HEK293 (cell line): ENCODE results near the gene SH3GL1.

Experiments
- CTCF ChIA-PET: fragments of 350-600 bp; formaldehyde crosslinking; extraction: SDS; loops from one replicate; lab custom pipeline; 2021; ENCODE audit warnings: antibody characterized with exemption; lab: Yijun Ruan, JAX
- POLR2A ChIA-PET: fragments of 300-600 bp; formaldehyde crosslinking; extraction: SDS; loops from one replicate; lab custom pipeline; 2020; ENCODE audit warnings: antibody characterized with exemption, inconsistent platforms; lab: Yijun Ruan, JAX
- H3K27ac ChIP-seq: fragments of 200-500 bp; sonication (Bioruptor generic); 2 replicates; pipeline ENCODE4 v1.5.1; 2014; ENCODE audit warnings: low read depth, low read length, control low read depth, inconsistent platforms; ENCODE audit errors: extremely low read depth
- H3K36me3 ChIP-seq, 2 experiments: fragments of 200-500 bp in 1 of 2; sonication (Bioruptor generic) in 1 of 2; 1 replicate in 1 of 2; 2 replicates in 1 of 2; pipeline ENCODE4 v1.5.1; 2014 to 2017; ENCODE audit warnings: inconsistent platforms in 2 of 2, low read length in 2 of 2; ENCODE audit not compliant: control insufficient read depth in 2 of 2, insufficient read depth in 1 of 2
- H3K4me1 ChIP-seq: fragments of 200-500 bp; sonication (Bioruptor generic); 2 replicates; pipeline ENCODE4 v1.5.1; 2014; ENCODE audit warnings: mild to moderate bottlenecking, low read length, inconsistent platforms; ENCODE audit not compliant: control insufficient read depth, insufficient read depth
- H3K4me3 ChIP-seq: 2 replicates; pipeline ENCODE4 v1.5.1; 2011; ENCODE audit warnings: low read depth, mild to moderate bottlenecking, control low read depth, low read length, moderate library complexity
- H3K9me3 ChIP-seq: fragments of 200-500 bp; sonication (Bioruptor generic); 2 replicates; pipeline ENCODE4 v1.5.1; 2014; ENCODE audit warnings: low read depth, low read length, inconsistent platforms; ENCODE audit not compliant: control insufficient read depth, insufficient read depth
- EGR2 ChIP-seq: fragments of 450-650 bp; formaldehyde crosslinking; IDR thresholded peaks from 2 replicates; pipeline ENCODE4 v1.5.1; 2016; ENCODE audit warnings: low read depth, missing biosample characterization, missing genetic modification characterization
- GLI2 ChIP-seq: fragments of 450-650 bp; formaldehyde crosslinking; IDR thresholded peaks from 2 replicates; pipeline ENCODE4; 2017; ENCODE audit warnings: missing biosample characterization, missing genetic modification characterization, low read depth, borderline replicate concordance
- GLIS2 ChIP-seq: fragments of 450-650 bp; formaldehyde crosslinking; IDR thresholded peaks from 2 replicates; pipeline ENCODE4 v1.5.1; 2016; ENCODE audit warnings: missing biosample characterization, missing genetic modification characterization
- HOXC10 ChIP-seq: sonication (generic); formaldehyde crosslinking; IDR thresholded peaks from 2 replicates; pipeline ENCODE4 v1.8.1; 2023; ENCODE audit warnings: mild to moderate bottlenecking, missing genetic modification reagents
- HOXD13 ChIP-seq: sonication (generic); formaldehyde crosslinking; IDR thresholded peaks from 2 replicates; pipeline ENCODE4 v1.8.0; 2022; ENCODE audit warnings: missing genetic modification reagents, borderline replicate concordance
- MZF1 ChIP-seq: fragments of 450-650 bp; formaldehyde crosslinking; IDR thresholded peaks from 2 replicates; pipeline ENCODE4 v1.5.1; 2017; ENCODE audit warnings: missing biosample characterization, missing genetic modification characterization, borderline replicate concordance
- OSR2 ChIP-seq: fragments of 450-650 bp; formaldehyde crosslinking; IDR thresholded peaks from 2 replicates; pipeline ENCODE4 v1.5.1; 2016; ENCODE audit warnings: missing biosample characterization, missing genetic modification characterization
- SCRT2 ChIP-seq: fragments of 450-650 bp; formaldehyde crosslinking; IDR thresholded peaks from 2 replicates; pipeline ENCODE4 v1.5.1; 2016; ENCODE audit warnings: missing biosample characterization, missing genetic modification characterization
- ZBTB48 ChIP-seq: fragments of 450-650 bp; formaldehyde crosslinking; IDR thresholded peaks from 2 replicates; pipeline ENCODE4 v1.5.1; 2016; ENCODE audit warnings: missing biosample characterization, missing genetic modification characterization
- ZFHX2 ChIP-seq: fragments of 450-650 bp; formaldehyde crosslinking; conservative IDR thresholded peaks from 2 replicates; pipeline ENCODE4 v1.5.1; 2016; ENCODE audit warnings: missing biosample characterization, missing genetic modification characterization
- ZFP41 ChIP-seq: fragments of 450-650 bp; formaldehyde crosslinking; IDR thresholded peaks from 2 replicates; pipeline ENCODE4 v1.5.1; 2016; ENCODE audit warnings: missing biosample characterization, missing genetic modification characterization, borderline replicate concordance
- ZIC2 ChIP-seq: fragments of 450-650 bp; formaldehyde crosslinking; IDR thresholded peaks from 2 replicates; pipeline ENCODE4 v1.5.1; 2016; ENCODE audit warnings: missing biosample characterization, missing genetic modification characterization
- ZNF10 ChIP-seq: fragments of 450-650 bp; formaldehyde crosslinking; IDR thresholded peaks from 2 replicates; pipeline ENCODE4 v1.5.1; 2017; ENCODE audit warnings: missing biosample characterization, missing genetic modification characterization
- ZNF132 ChIP-seq: fragments of 450-650 bp; formaldehyde crosslinking; IDR thresholded peaks from 2 replicates; pipeline ENCODE4 v1.5.1; 2017; ENCODE audit warnings: missing biosample characterization, missing genetic modification characterization, borderline replicate concordance
- ZNF157 ChIP-seq: fragments of 450-650 bp; formaldehyde crosslinking; IDR thresholded peaks from 2 replicates; pipeline ENCODE4 v1.5.1; 2016; ENCODE audit warnings: missing biosample characterization, missing genetic modification characterization
- ZNF16 ChIP-seq: fragments of 450-650 bp; formaldehyde crosslinking; IDR thresholded peaks from 2 replicates; pipeline ENCODE4 v1.5.1; 2016; ENCODE audit warnings: low read depth, missing biosample characterization, missing genetic modification characterization
- ZNF248 ChIP-seq: fragments of 450-650 bp; formaldehyde crosslinking; IDR thresholded peaks from 2 replicates; pipeline ENCODE4 v1.5.1; 2017; ENCODE audit warnings: missing biosample characterization, missing genetic modification characterization
- ZNF354C ChIP-seq: fragments of 450-650 bp; formaldehyde crosslinking; IDR thresholded peaks from 2 replicates; pipeline ENCODE4 v1.5.1; 2016; ENCODE audit warnings: missing biosample characterization, missing genetic modification characterization, low read depth, borderline replicate concordance
- ZNF366 ChIP-seq: fragments of 450-650 bp; formaldehyde crosslinking; conservative IDR thresholded peaks from 2 replicates; pipeline ENCODE4 v1.5.1; 2016; ENCODE audit warnings: missing biosample characterization, missing genetic modification characterization
- ZNF37A ChIP-seq: fragments of 450-650 bp; IDR thresholded peaks from 2 replicates; pipeline ENCODE4 v1.5.1; 2018; ENCODE audit warnings: missing biosample characterization, missing genetic modification characterization
- ZNF48 ChIP-seq: fragments of 450-650 bp; formaldehyde crosslinking; IDR thresholded peaks from 2 replicates; pipeline ENCODE4 v1.5.1; 2016; ENCODE audit warnings: missing biosample characterization, missing genetic modification characterization
- ZNF555 ChIP-seq: fragments of 450-650 bp; formaldehyde crosslinking; conservative IDR thresholded peaks from 2 replicates; pipeline ENCODE4 v1.5.1; 2017; ENCODE audit warnings: missing biosample characterization, mild to moderate bottlenecking, missing genetic modification characterization, inconsistent platforms
- ZNF558 ChIP-seq: fragments of 450-650 bp; formaldehyde crosslinking; IDR thresholded peaks from 2 replicates; pipeline ENCODE4 v1.5.1; 2016; ENCODE audit warnings: missing biosample characterization, missing genetic modification characterization
- ZNF629 ChIP-seq: fragments of 450-650 bp; formaldehyde crosslinking; IDR thresholded peaks from 2 replicates; pipeline ENCODE4 v1.5.1; 2017; ENCODE audit warnings: missing biosample characterization, missing genetic modification characterization
- ZNF654 ChIP-seq: fragments of 450-650 bp; formaldehyde crosslinking; IDR thresholded peaks from 2 replicates; pipeline ENCODE4 v1.5.1; 2016; ENCODE audit warnings: low read depth, missing biosample characterization, missing genetic modification characterization
- ZNF76 ChIP-seq: fragments of 450-650 bp; formaldehyde crosslinking; IDR thresholded peaks from 2 replicates; pipeline ENCODE4; 2016; ENCODE audit warnings: low read depth, missing biosample characterization, missing genetic modification characterization, borderline replicate concordance
- ZNF776 ChIP-seq: fragments of 450-650 bp; formaldehyde crosslinking; IDR thresholded peaks from 2 replicates; pipeline ENCODE4 v1.5.0; 2017; ENCODE audit warnings: missing biosample characterization, missing genetic modification characterization, borderline replicate concordance
- ZSCAN30 ChIP-seq: fragments of 450-650 bp; IDR thresholded peaks from 2 replicates; pipeline ENCODE4 v1.5.1; 2018; ENCODE audit warnings: missing biosample characterization, mild to moderate bottlenecking, missing genetic modification characterization, moderate library complexity
- TF ChIP-seq, protein P1 (sequence below): fragments of 450-650 bp; formaldehyde crosslinking; IDR thresholded peaks from 2 replicates; pipeline ENCODE4 v1.5.1; 2016; ENCODE audit warnings: missing biosample characterization, missing genetic modification characterization, borderline replicate concordance
- TF ChIP-seq, protein P2 (sequence below): fragments of 450-650 bp; formaldehyde crosslinking; IDR thresholded peaks from 2 replicates; pipeline ENCODE4 v1.5.1; 2016; ENCODE audit warnings: missing biosample characterization, missing genetic modification characterization
- TF ChIP-seq, protein P3 (sequence below): fragments of 450-650 bp; formaldehyde crosslinking; IDR thresholded peaks from 2 replicates; pipeline ENCODE4 v1.5.1; 2016; ENCODE audit warnings: missing biosample characterization, missing genetic modification characterization

The SH3GL1 gene

DNA sequence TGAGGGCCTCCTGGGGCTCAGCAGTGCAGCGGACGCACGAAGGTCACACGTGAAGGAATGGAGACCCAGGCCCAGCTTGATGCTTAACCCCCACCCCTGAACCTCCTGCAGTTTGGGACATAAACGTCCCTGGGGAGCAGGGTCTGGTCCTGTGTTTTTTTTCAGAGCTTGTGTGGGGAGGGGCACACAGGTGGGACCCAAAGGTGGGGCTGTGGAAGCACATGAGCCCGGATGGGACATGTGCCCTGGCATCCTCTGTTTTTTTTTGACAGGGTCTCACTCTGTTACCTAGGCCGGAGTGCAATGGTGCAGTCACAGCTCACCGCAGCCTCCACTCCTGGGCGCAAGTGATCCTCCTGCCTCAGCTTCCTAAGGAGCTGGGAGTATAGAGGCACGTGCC is 36.8 kb upstream of the SH3GL1 start (continued):
- no peak for TF ChIP-seq ZNF48 (tag by site-specific recombination)

DNA sequence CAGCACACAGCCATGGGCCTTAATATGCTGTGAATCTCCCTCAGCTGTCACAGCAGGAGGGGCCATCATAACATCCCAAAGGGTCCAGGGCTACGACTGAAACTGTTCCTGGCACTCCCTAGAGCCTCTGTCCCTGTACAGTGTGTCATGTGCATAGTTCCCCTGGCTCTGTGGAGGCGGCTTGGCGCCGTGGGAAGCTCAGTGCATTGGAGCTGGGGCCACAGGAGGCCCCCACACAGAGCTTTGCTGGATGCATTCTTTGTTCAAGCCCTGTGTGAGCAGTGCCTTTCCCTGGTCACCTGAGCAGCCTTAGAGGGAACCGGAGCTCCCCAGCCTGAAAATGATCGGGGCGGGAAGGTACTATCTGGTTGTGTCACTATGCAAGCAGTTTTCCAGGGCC is 35.9 kb upstream of the SH3GL1 start:
- Histone ChIP-seq H3K27ac (no peak overlapping the region), H3K9me3 (no peaks in the 10 kb centered on the region), H3K4me3 (no peak overlapping the region), H3K36me3 (peaks cover 66 to 91% of the 10 kb centered on the region in 2 experiments; a peak in 2 of 3 replicates), H3K4me1 (no peaks in the 10 kb centered on the region)
- POLR2A ChIA-PET, result no interaction called here
- CTCF ChIA-PET, result interaction anchor here (0.6 kb wide), 1 partner anchor 170 kb away, joined by 4 read pairs; no protein-coding TSS in a partner anchor
- TF ChIP-seq ZFHX2 (tag by site-specific recombination), result peak; percentile 23; the same call in 1 of the 2 replicates
- TF ChIP-seq ZNF776 (tag by site-specific recombination), result no peak
- TF ChIP-seq, protein P1, sequence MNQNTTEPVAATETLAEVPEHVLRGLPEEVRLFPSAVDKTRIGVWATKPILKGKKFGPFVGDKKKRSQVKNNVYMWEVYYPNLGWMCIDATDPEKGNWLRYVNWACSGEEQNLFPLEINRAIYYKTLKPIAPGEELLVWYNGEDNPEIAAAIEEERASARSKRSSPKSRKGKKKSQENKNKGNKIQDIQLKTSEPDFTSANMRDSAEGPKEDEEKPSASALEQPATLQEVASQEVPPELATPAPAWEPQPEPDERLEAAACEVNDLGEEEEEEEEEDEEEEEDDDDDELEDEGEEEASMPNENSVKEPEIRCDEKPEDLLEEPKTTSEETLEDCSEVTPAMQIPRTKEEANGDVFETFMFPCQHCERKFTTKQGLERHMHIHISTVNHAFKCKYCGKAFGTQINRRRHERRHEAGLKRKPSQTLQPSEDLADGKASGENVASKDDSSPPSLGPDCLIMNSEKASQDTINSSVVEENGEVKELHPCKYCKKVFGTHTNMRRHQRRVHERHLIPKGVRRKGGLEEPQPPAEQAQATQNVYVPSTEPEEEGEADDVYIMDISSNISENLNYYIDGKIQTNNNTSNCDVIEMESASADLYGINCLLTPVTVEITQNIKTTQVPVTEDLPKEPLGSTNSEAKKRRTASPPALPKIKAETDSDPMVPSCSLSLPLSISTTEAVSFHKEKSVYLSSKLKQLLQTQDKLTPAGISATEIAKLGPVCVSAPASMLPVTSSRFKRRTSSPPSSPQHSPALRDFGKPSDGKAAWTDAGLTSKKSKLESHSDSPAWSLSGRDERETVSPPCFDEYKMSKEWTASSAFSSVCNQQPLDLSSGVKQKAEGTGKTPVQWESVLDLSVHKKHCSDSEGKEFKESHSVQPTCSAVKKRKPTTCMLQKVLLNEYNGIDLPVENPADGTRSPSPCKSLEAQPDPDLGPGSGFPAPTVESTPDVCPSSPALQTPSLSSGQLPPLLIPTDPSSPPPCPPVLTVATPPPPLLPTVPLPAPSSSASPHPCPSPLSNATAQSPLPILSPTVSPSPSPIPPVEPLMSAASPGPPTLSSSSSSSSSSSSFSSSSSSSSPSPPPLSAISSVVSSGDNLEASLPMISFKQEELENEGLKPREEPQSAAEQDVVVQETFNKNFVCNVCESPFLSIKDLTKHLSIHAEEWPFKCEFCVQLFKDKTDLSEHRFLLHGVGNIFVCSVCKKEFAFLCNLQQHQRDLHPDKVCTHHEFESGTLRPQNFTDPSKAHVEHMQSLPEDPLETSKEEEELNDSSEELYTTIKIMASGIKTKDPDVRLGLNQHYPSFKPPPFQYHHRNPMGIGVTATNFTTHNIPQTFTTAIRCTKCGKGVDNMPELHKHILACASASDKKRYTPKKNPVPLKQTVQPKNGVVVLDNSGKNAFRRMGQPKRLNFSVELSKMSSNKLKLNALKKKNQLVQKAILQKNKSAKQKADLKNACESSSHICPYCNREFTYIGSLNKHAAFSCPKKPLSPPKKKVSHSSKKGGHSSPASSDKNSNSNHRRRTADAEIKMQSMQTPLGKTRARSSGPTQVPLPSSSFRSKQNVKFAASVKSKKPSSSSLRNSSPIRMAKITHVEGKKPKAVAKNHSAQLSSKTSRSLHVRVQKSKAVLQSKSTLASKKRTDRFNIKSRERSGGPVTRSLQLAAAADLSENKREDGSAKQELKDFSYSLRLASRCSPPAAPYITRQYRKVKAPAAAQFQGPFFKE (tag by site-specific recombination), result no peak
- no peak for TF ChIP-seq ZNF157 (tag by site-specific recombination)
- TF ChIP-seq GLI2, result no peak
- no peak for TF ChIP-seq ZSCAN30 (tag by site-specific recombination)
- TF ChIP-seq ZNF10 (tag by site-specific recombination), result no peak
- no peak for TF ChIP-seq ZNF555 (tag by site-specific recombination)
- TF ChIP-seq EGR2, result peak; percentile 22; the same call in 1 of the 2 replicates
- TF ChIP-seq ZNF654 (tag by site-specific recombination), result no peak
- TF ChIP-seq SCRT2, result no peak
- TF ChIP-seq, protein P2, sequence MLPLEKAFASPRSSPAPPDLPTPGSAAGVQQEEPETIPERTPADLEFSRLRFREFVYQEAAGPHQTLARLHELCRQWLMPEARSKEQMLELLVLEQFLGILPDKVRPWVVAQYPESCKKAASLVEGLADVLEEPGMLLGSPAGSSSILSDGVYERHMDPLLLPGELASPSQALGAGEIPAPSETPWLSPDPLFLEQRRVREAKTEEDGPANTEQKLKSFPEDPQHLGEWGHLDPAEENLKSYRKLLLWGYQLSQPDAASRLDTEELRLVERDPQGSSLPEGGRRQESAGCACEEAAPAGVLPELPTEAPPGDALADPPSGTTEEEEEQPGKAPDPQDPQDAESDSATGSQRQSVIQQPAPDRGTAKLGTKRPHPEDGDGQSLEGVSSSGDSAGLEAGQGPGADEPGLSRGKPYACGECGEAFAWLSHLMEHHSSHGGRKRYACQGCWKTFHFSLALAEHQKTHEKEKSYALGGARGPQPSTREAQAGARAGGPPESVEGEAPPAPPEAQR (tag by site-specific recombination), result no peak
- no peak for TF ChIP-seq ZNF16
- no peak for TF ChIP-seq ZFP41 (tag by site-specific recombination)
- no peak for TF ChIP-seq ZNF354C (tag by site-specific recombination)
- no peak for TF ChIP-seq HOXD13 (CRISPR knock-in tag)
- no peak for TF ChIP-seq ZNF76 (tag by site-specific recombination)
- no peak for TF ChIP-seq MZF1
- TF ChIP-seq OSR2, result no peak
- TF ChIP-seq ZNF37A (tag by site-specific recombination), result no peak
- TF ChIP-seq ZIC2 (tag by site-specific recombination), result peak; percentile 58
- TF ChIP-seq HOXC10 (CRISPR knock-in tag), result no peak
- no peak for TF ChIP-seq ZNF132
- TF ChIP-seq ZBTB48, result no peak
- no peak for TF ChIP-seq ZNF248 (tag by site-specific recombination)
- TF ChIP-seq, protein P3, sequence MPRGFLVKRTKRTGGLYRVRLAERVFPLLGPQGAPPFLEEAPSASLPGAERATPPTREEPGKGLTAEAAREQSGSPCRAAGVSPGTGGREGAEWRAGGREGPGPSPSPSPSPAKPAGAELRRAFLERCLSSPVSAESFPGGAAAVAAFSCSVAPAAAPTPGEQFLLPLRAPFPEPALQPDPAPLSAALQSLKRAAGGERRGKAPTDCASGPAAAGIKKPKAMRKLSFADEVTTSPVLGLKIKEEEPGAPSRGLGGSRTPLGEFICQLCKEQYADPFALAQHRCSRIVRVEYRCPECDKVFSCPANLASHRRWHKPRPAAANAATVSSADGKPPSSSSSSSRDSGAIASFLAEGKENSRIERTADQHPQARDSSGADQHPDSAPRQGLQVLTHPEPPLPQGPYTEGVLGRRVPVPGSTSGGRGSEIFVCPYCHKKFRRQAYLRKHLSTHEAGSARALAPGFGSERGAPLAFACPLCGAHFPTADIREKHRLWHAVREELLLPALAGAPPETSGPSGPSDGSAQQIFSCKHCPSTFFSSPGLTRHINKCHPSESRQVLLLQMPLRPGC (tag by site-specific recombination), result no peak
- TF ChIP-seq GLIS2 (tag by site-specific recombination), result peak; percentile 39; the same call in 1 of the 2 replicates
- no peak for TF ChIP-seq ZNF629 (tag by site-specific recombination)
- no peak for TF ChIP-seq ZNF558
- TF ChIP-seq ZNF366, result no peak
